AG04450 (cell line): Measurements from ENCODE around the gene CD44. TPM values are rescaled to one million over a fixed set of nuclear protein-coding genes. Genes with fewer than 3 reads are reported as not detected.

Source experiments
- CTCF ChIA-PET: fragments of 300-600, 350-600 bp; formaldehyde crosslinking; extraction: SDS; loops from one replicate; lab custom pipeline; 2022; ENCODE audit warnings: antibody characterized with exemption, inconsistent platforms; lab: Charles Lee
- POLR2A ChIA-PET: fragments of 350-600 bp; formaldehyde crosslinking; extraction: SDS; loops from one replicate; lab custom pipeline; 2021; ENCODE audit warnings: antibody characterized with exemption, inconsistent platforms; lab: Yijun Ruan, JAX
- DNase-seq: peaks from one replicate; pipeline ENCODE4 v3.0.0-alpha.2; 2011; ENCODE audit warnings: low read depth, low spot score
- H3K27ac ChIP-seq: one replicate; pipeline ENCODE4 v1.5.1; 2012; ENCODE audit warnings: low read depth, low read length, control low read depth
- H3K27me3 ChIP-seq: one replicate; pipeline ENCODE4 v1.6.0; 2012; ENCODE audit warnings: low read length; ENCODE audit not compliant: control insufficient read depth, insufficient read depth
- H3K4me3 ChIP-seq: 2 replicates; pipeline ENCODE4 v1.5.1; 2011; ENCODE audit warnings: mild to moderate bottlenecking, low read depth, low read length, control low read depth
- H3K9me3 ChIP-seq: 2 replicates; pipeline ENCODE4 v1.5.1; 2012; ENCODE audit warnings: low read length; ENCODE audit not compliant: control insufficient read depth, insufficient read depth
- CTCF ChIP-seq: IDR thresholded peaks from 2 replicates; pipeline ENCODE4 v1.5.1; 2011; ENCODE audit warnings: low read depth, low read length, control low read depth, inconsistent platforms
- polyA plus RNA-seq: library from polyadenylated mRNA; depleted of rRNA; stranded (reverse); fragments of >200 nt; gene quantifications from 2 replicates; pipeline ENCODE4 v1.2.3, GENCODE V29; 2011

CD44 gene
- polyA plus RNA-seq, 1 experiment: 1,817 TPM

- Histone ChIP-seq H3K27ac (peak overlapping the region; percentile 80), H3K27me3 (no peaks in the 10 kb centered on the region), H3K4me3 (no peak overlapping the region; the same call in 1 of the 2 replicates), H3K9me3 (no peaks in the 10 kb centered on the region)
- ChIA-PET CTCF (interaction anchor here (0.9 to 1.4 kb wide), 3 partner anchors 10 to 225 kb away, joined by 3 to 4 read pairs (median 3); no protein-coding TSS in a partner anchor), POLR2A (interaction anchor here (0.7 to 2.3 kb wide), 7 partner anchors 8 to 190 kb away, joined by 3 to 9 read pairs (median 4); no protein-coding TSS in a partner anchor)
- TF ChIP-seq CTCF: no peak
- DNase-seq: no peak
Observed at GRCh38 chr11:35166369-35167360, 27.7 kb downstream of the CD44 start.

- ChIA-PET CTCF (interaction anchor here (1.1 to 1.4 kb wide), 2 partner anchors 13 to 225 kb away, joined by 3 to 4 read pairs; no protein-coding TSS in a partner anchor), POLR2A (interaction anchor here (0.7 to 2.3 kb wide), 6 partner anchors 7 to 190 kb away, joined by 3 to 9 read pairs (median 4); no protein-coding TSS in a partner anchor)
- Histone ChIP-seq H3K27me3 (no peaks in the 10 kb centered on the region), H3K27ac (peak overlapping the region; percentile 66), H3K4me3 (no peak overlapping the region), H3K9me3 (no peaks in the 10 kb centered on the region)
- DNase-seq: no peak
- TF ChIP-seq CTCF: no peak
Observed at GRCh38 chr11:35167426-35167954, 28.5 kb downstream of the CD44 start.

- ChIA-PET POLR2A (interaction anchor here (0.9 to 2.3 kb wide), 2 partner anchors 22 kb away, joined by 3 to 9 read pairs; no protein-coding TSS in a partner anchor), CTCF (interaction anchor here (0.6 kb wide), 1 partner anchor 172 kb away, joined by 3 read pairs; no protein-coding TSS in a partner anchor)
- no peak for DNase-seq
- Histone ChIP-seq H3K27ac (peak overlapping the region; percentile 32), H3K9me3 (no peaks in the 10 kb centered on the region), H3K4me3 (no peak overlapping the region), H3K27me3 (no peaks in the 10 kb centered on the region)
- no peak for TF ChIP-seq CTCF
Observed at GRCh38 chr11:35168671-35169070, 29.7 kb downstream of the CD44 start.

- POLR2A ChIA-PET: interaction anchor here (0.9 kb wide), 1 partner anchor 21 kb away, joined by 3 read pairs; no protein-coding TSS in a partner anchor
- CTCF ChIA-PET: interaction anchor here (0.6 kb wide), 1 partner anchor 173 kb away, joined by 3 read pairs; no protein-coding TSS in a partner anchor
Observed at GRCh38 chr11:35169112-35169511, 30.1 kb downstream of the CD44 start.

More at GRCh38 chr11:35169112-35169511, 30.1 kb downstream of the CD44 start:
- Histone ChIP-seq H3K27me3 (no peaks in the 10 kb centered on the region), H3K27ac (no peak overlapping the region), H3K4me3 (no peak overlapping the region), H3K9me3 (no peaks in the 10 kb centered on the region)
- no peak for TF ChIP-seq CTCF
- no peak for DNase-seq
